Measurements from ENCODE around the gene SCFD2. TPM values are rescaled to one million over a fixed set of nuclear protein-coding genes. Genes with fewer than 3 reads are reported as not detected.

Gene SCFD2
- total RNA-seq, 2 experiments from 2014 or later = 21.6 to 22.5 TPM

GRCh38 chr4:53016099-53016820 lies 349.6 kb downstream of the SCFD2 start:
- Mint-ChIP-seq H3K27me3 (no peaks in the 10 kb centered on the region), H3K4me1 (peaks cover 33% of the 10 kb centered on the region), H3K9me3 (ENCODE audit: low read depth) (no peaks in the 10 kb centered on the region), H3K4me3 (no peak overlapping the region), H3K36me3 (ENCODE audit: low read depth) (peaks cover 4% of the 10 kb centered on the region), H3K27ac (no peak overlapping the region)
- ChIA-PET CTCF (interaction anchor here (0.6 to 2.1 kb wide), 11 partner anchors 8 to 914 kb away, joined by 3 to 12 read pairs (median 3); no protein-coding TSS in a partner anchor), POLR2A (no interaction called here)
- ATAC-seq = no peak
- no peak for DNase-seq
- intact Hi-C loops (cut with DNase I, micrococcal nuclease) = loop anchor here (5.0 to 10.0 kb wide), 8 partner anchors 119 to 1216 kb away; partner anchors contain the start of gene SCFD2 (in 1 of the 2)

- peak; percentile 49 for DNase-seq
- POLR2A ChIA-PET = no interaction called here
- Mint-ChIP-seq H3K27me3 (no peaks in the 10 kb centered on the region), H3K4me1 (peaks cover 38% of the 10 kb centered on the region), H3K4me3 (no peak overlapping the region), H3K9me3 (ENCODE audit: low read depth) (no peaks in the 10 kb centered on the region), H3K27ac (no peak overlapping the region), H3K36me3 (ENCODE audit: low read depth) (peaks cover 4% of the 10 kb centered on the region)
- CTCF ChIA-PET = interaction anchor here (0.6 to 2.1 kb wide), 9 partner anchors 9 to 608 kb away, joined by 3 to 12 read pairs (median 4); no protein-coding TSS in a partner anchor
- intact Hi-C loops (cut with DNase I, micrococcal nuclease) = loop anchor here (2.0 to 10.0 kb wide), 10 partner anchors 119 to 1219 kb away; partner anchors contain the start of gene SCFD2 (in 1 of the 2)
- no peak for ATAC-seq
These were observed 350.2 kb downstream of the SCFD2 start for GRCh38 chr4:53015681-53016080.

GRCh38 chr4:53014881-53015280 lies 351.0 kb downstream of the SCFD2 start:
- peaks cover 43% of the 10 kb centered on the region for H3K4me1 Mint-ChIP-seq
- H3K27ac Mint-ChIP-seq = no peak overlapping the region
- intact Hi-C loops (cut with DNase I, micrococcal nuclease) = loop anchor here (2.0 to 10.0 kb wide), 10 partner anchors 120 to 1220 kb away; partner anchors contain the start of gene SCFD2 (in 2 of the 2)
- DNase-seq (no peak), ATAC-seq (no peak)
- CTCF ChIA-PET = interaction anchor here (0.6 to 2.1 kb wide), 10 partner anchors 10 to 1219 kb away, joined by 3 to 12 read pairs (median 4); no protein-coding TSS in a partner anchor
- no peaks in the 10 kb centered on the region for H3K27me3 Mint-ChIP-seq
- POLR2A ChIA-PET = no interaction called here
- no peaks in the 10 kb centered on the region for H3K9me3 Mint-ChIP-seq (ENCODE audit: low read depth)
- peaks cover 4% of the 10 kb centered on the region for H3K36me3 Mint-ChIP-seq (ENCODE audit: low read depth)
- no peak overlapping the region for H3K4me3 Mint-ChIP-seq

GRCh38 chr4:53013873-53014775 lies 351.7 kb downstream of the SCFD2 start:
- no peak overlapping the region for H3K4me3 Mint-ChIP-seq
- H3K36me3 Mint-ChIP-seq (ENCODE audit: low read depth) = peaks cover 4% of the 10 kb centered on the region
- peaks cover 46% of the 10 kb centered on the region for H3K4me1 Mint-ChIP-seq
- no peaks in the 10 kb centered on the region for H3K27me3 Mint-ChIP-seq
- intact Hi-C loops (cut with DNase I, micrococcal nuclease) = loop anchor here (2.0 to 10.0 kb wide), 9 partner anchors 121 to 1221 kb away; partner anchors contain the start of gene SCFD2 (in 1 of the 2)
- POLR2A ChIA-PET = no interaction called here
- DNase-seq (no peak), ATAC-seq (no peak)
- CTCF ChIA-PET = interaction anchor here (0.6 to 1.5 kb wide), 7 partner anchors 10 to 1220 kb away, joined by 3 to 4 read pairs (median 3); no protein-coding TSS in a partner anchor
- H3K27ac Mint-ChIP-seq = no peak overlapping the region
- no peaks in the 10 kb centered on the region for H3K9me3 Mint-ChIP-seq (ENCODE audit: low read depth)

- no peaks in the 10 kb centered on the region for H3K9me3 Mint-ChIP-seq (ENCODE audit: low read depth)
- DNase-seq (peak; percentile 20), ATAC-seq (peak; percentile 86)
- ChIA-PET POLR2A (interaction anchor here (0.6 kb wide), 1 partner anchor 241 kb away, joined by 3 read pairs; no protein-coding TSS in a partner anchor), CTCF (interaction anchor here (0.7 to 1.5 kb wide), 2 partner anchors 9 to 687 kb away, joined by 3 read pairs; no protein-coding TSS in a partner anchor)
- H3K27me3 Mint-ChIP-seq = no peaks in the 10 kb centered on the region
- intact Hi-C loops (cut with DNase I, micrococcal nuclease) = loop anchor here (5.0 to 10.0 kb wide), 7 partner anchors 122 to 892 kb away; partner anchors contain the start of gene SCFD2 (in 1 of the 2)
- peak overlapping the region; percentile 92 for H3K27ac Mint-ChIP-seq
- peaks cover 46% of the 10 kb centered on the region for H3K4me1 Mint-ChIP-seq
- H3K36me3 Mint-ChIP-seq (ENCODE audit: low read depth) = peaks cover 6% of the 10 kb centered on the region
- peak overlapping the region; percentile 37 for H3K4me3 Mint-ChIP-seq
These were observed 353.1 kb downstream of the SCFD2 start for GRCh38 chr4:53012738-53013137.

GRCh38 chr4:53011259-53011905 lies 354.5 kb downstream of the SCFD2 start:
- CTCF ChIA-PET = no interaction called here
- ATAC-seq = no peak

DNA sequence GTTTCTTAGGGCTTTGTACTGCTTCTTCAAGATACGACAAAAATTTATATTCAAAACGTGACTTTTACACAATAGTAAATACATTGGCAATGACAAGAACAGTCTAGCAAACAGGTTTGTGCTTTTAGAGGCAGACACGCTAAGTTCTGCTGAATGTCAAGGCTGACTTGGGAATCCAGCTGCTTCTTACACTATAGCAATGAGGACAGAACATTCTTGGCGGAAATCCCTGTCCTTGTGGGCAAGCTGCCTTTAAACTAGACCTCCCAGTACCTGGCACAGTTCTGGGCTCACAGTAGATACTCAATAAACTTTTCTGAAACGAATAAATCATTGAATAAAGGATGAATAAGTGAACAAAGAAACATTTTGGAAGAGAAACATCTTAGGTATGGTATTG lies 355.5 kb downstream of the SCFD2 start:
- no peak for ATAC-seq
- ChIA-PET CTCF (no interaction called here), POLR2A (no interaction called here)

More at GRCh38 chr4:53011259-53011905, 354.5 kb downstream of the SCFD2 start:
- Mint-ChIP-seq H3K36me3 (ENCODE audit: low read depth) (peaks cover 9% of the 10 kb centered on the region), H3K4me1 (peaks cover 44% of the 10 kb centered on the region), H3K27me3 (no peaks in the 10 kb centered on the region), H3K9me3 (ENCODE audit: low read depth) (no peaks in the 10 kb centered on the region), H3K27ac (no peak overlapping the region), H3K4me3 (no peak overlapping the region)
- POLR2A ChIA-PET = no interaction called here
- intact Hi-C loops (cut with DNase I, micrococcal nuclease) = loop anchor here (5.0 to 10.0 kb wide), 7 partner anchors 123 to 893 kb away; partner anchors contain the start of gene SCFD2 (in 1 of the 2)
- no peak for DNase-seq

GRCh38 chr4:53009824-53010223 lies 356.0 kb downstream of the SCFD2 start:
- H3K4me3 Mint-ChIP-seq = no peak overlapping the region
- H3K36me3 Mint-ChIP-seq (ENCODE audit: low read depth) = peaks cover 9% of the 10 kb centered on the region
- peak; percentile 41 for ATAC-seq
- no peaks in the 10 kb centered on the region for H3K27me3 Mint-ChIP-seq
- intact Hi-C loops (cut with DNase I, micrococcal nuclease) = loop anchor here (5.0 to 10.0 kb wide), 7 partner anchors 125 to 895 kb away; partner anchors contain the start of gene SCFD2 (in 1 of the 2)
- H3K9me3 Mint-ChIP-seq (ENCODE audit: low read depth) = no peaks in the 10 kb centered on the region
- no peak for DNase-seq
- no peak overlapping the region for H3K27ac Mint-ChIP-seq
- peaks cover 41% of the 10 kb centered on the region for H3K4me1 Mint-ChIP-seq
- CTCF ChIA-PET = no interaction called here
- POLR2A ChIA-PET = no interaction called here

More for the DNA sequence above, 355.5 kb downstream of the SCFD2 start:
- no peak overlapping the region for H3K27ac Mint-ChIP-seq
- H3K4me3 Mint-ChIP-seq = no peak overlapping the region
- intact Hi-C loops (cut with DNase I, micrococcal nuclease) = loop anchor here (5.0 to 10.0 kb wide), 7 partner anchors 124 to 894 kb away; partner anchors contain the start of gene SCFD2 (in 1 of the 2)
- H3K36me3 Mint-ChIP-seq (ENCODE audit: low read depth) = peaks cover 9% of the 10 kb centered on the region
- no peak for DNase-seq
- H3K9me3 Mint-ChIP-seq (ENCODE audit: low read depth) = no peaks in the 10 kb centered on the region
- H3K27me3 Mint-ChIP-seq = no peaks in the 10 kb centered on the region
- peaks cover 41% of the 10 kb centered on the region for H3K4me1 Mint-ChIP-seq

- peaks cover 5% of the 10 kb centered on the region for H3K36me3 Mint-ChIP-seq (ENCODE audit: low read depth)
- intact Hi-C loops (cut with DNase I, micrococcal nuclease) = no loop called here
- POLR2A ChIA-PET = no interaction called here
- DNase-seq (no peak), ATAC-seq (no peak)
- peaks cover 21% of the 10 kb centered on the region for H3K4me1 Mint-ChIP-seq
- CTCF ChIA-PET = no interaction called here
- H3K4me3 Mint-ChIP-seq = no peak overlapping the region
- no peak overlapping the region for H3K27ac Mint-ChIP-seq
- H3K9me3 Mint-ChIP-seq (ENCODE audit: low read depth) = no peaks in the 10 kb centered on the region
- H3K27me3 Mint-ChIP-seq = no peaks in the 10 kb centered on the region
These were observed 358.8 kb downstream of the SCFD2 start for GRCh38 chr4:53007024-53007423.

- DNase-seq (no peak), ATAC-seq (no peak)
- no peaks in the 10 kb centered on the region for H3K27me3 Mint-ChIP-seq
- H3K9me3 Mint-ChIP-seq (ENCODE audit: low read depth) = no peaks in the 10 kb centered on the region
- H3K27ac Mint-ChIP-seq = no peak overlapping the region
- peaks cover 10% of the 10 kb centered on the region for H3K4me1 Mint-ChIP-seq
- peaks cover 5% of the 10 kb centered on the region for H3K36me3 Mint-ChIP-seq (ENCODE audit: low read depth)
- intact Hi-C loops (cut with DNase I, micrococcal nuclease) = no loop called here
- no peak overlapping the region for H3K4me3 Mint-ChIP-seq
- ChIA-PET CTCF (no interaction called here), POLR2A (no interaction called here)
These were observed 360.1 kb downstream of the SCFD2 start for GRCh38 chr4:53005808-53006207.
